WTC11 (cell line): ENCODE measurements around the gene PLA2G4A. TPM values are rescaled to one million over a fixed set of nuclear protein-coding genes. Genes with fewer than 3 reads are reported as not detected.

Experiments used
- ATAC-seq: fragments of 200-7000 bp; cut with Tn5 transposase; 2 replicates; pipeline ENCODE4 v1.10.0; 2021; ENCODE audit warnings: mild to moderate bottlenecking, moderate library complexity
- CTCF ChIA-PET: fragments of 300-600 bp; sonication (Branson Sonifier 250); formaldehyde crosslinking; loops from one replicate; lab custom pipeline; 2021; ENCODE audit warnings: antibody characterized with exemption; lab: Charles Lee
- POLR2A ChIA-PET: fragments of 350-600 bp; sonication (Branson Sonifier 250); formaldehyde crosslinking; loops from one replicate; lab custom pipeline; 2021; ENCODE audit warnings: antibody characterized with exemption; lab: Charles Lee
- DNase-seq: peaks from one replicate; pipeline ENCODE4 v3.0.0; 2021; ENCODE audit warnings: low spot score
- H3K27ac Mint-ChIP-seq: 2 replicates; pipeline ENCODE4 v1.8.0; 2021; ENCODE audit warnings: mixed read lengths
- H3K27me3 Mint-ChIP-seq: 2 replicates; pipeline ENCODE4 v1.8.0; 2021; ENCODE audit warnings: low read depth, mild to moderate bottlenecking, moderate library complexity, mixed read lengths
- H3K36me3 Mint-ChIP-seq: 2 replicates; pipeline ENCODE4 v1.8.0; 2021; ENCODE audit warnings: mixed read lengths
- H3K4me1 Mint-ChIP-seq: 2 replicates; pipeline ENCODE4 v1.8.0; 2022; ENCODE audit warnings: mixed read lengths
- H3K4me3 Mint-ChIP-seq: 2 replicates; pipeline ENCODE4 v1.8.0; 2021; ENCODE audit warnings: mild to moderate bottlenecking, moderate library complexity, mixed read lengths
- H3K9me3 Mint-ChIP-seq: 2 replicates; pipeline ENCODE4 v1.8.0; 2021; ENCODE audit warnings: mixed read lengths
- CBFB ChIP-seq: sonication (generic); formaldehyde crosslinking; IDR thresholded peaks from 2 replicates; pipeline ENCODE4 v1.8.1; 2022; ENCODE audit warnings: mild to moderate bottlenecking, low read depth, missing genetic modification reagents
- ETV6 ChIP-seq: sonication (generic); formaldehyde crosslinking; IDR thresholded peaks from 2 replicates; pipeline ENCODE4 v1.8.1; 2022; ENCODE audit warnings: mild to moderate bottlenecking, missing genetic modification reagents
- GRHL2 ChIP-seq: fragments of 250-450 bp; sonication (Bioruptor Pico); IDR thresholded peaks from 2 replicates; pipeline ENCODE4 v1.8.0; 2022; ENCODE audit warnings: mild to moderate bottlenecking, moderate library complexity; ENCODE audit not compliant: insufficient replicate concordance, severe bottlenecking
- JAZF1 ChIP-seq: fragments of 250-450 bp; sonication (Bioruptor Pico); IDR thresholded peaks from 2 replicates; pipeline ENCODE4 v1.9.0; 2021; ENCODE audit warnings: moderate library complexity, mild to moderate bottlenecking, inconsistent platforms
- NR1H2 ChIP-seq: sonication (generic); formaldehyde crosslinking; IDR thresholded peaks from 2 replicates; pipeline ENCODE4 v1.9.0; 2021; ENCODE audit warnings: mild to moderate bottlenecking, moderate library complexity, missing genetic modification reagents
- RELA ChIP-seq: sonication (generic); formaldehyde crosslinking; IDR thresholded peaks from 2 replicates; pipeline ENCODE4 v1.8.1; 2022; ENCODE audit warnings: missing genetic modification reagents, mild to moderate bottlenecking, borderline replicate concordance
- SMAD4 ChIP-seq: sonication (generic); formaldehyde crosslinking; IDR thresholded peaks from 2 replicates; pipeline ENCODE4 v1.8.0; 2022; ENCODE audit warnings: mild to moderate bottlenecking, missing genetic modification reagents
- SP1 ChIP-seq: sonication (generic); formaldehyde crosslinking; conservative IDR thresholded peaks from 2 replicates; pipeline ENCODE4 v1.8.1; 2022; ENCODE audit warnings: missing genetic modification reagents
- TP53 ChIP-seq: sonication (generic); formaldehyde crosslinking; IDR thresholded peaks from 2 replicates; pipeline ENCODE4 v1.8.1; 2023; ENCODE audit warnings: mild to moderate bottlenecking, missing genetic modification reagents
- ZBTB21 ChIP-seq: sonication (generic); formaldehyde crosslinking; IDR thresholded peaks from 2 replicates; pipeline ENCODE4 v1.8.1; 2023; ENCODE audit warnings: mild to moderate bottlenecking, missing genetic modification reagents, borderline replicate concordance
- ZNF121 ChIP-seq: sonication (generic); formaldehyde crosslinking; IDR thresholded peaks from 2 replicates; pipeline ENCODE4 v1.8.0; 2023; ENCODE audit warnings: missing genetic modification reagents
- ZNF219 ChIP-seq: sonication (generic); formaldehyde crosslinking; IDR thresholded peaks from 2 replicates; pipeline ENCODE4 v1.8.0; 2023; ENCODE audit warnings: missing genetic modification reagents, mild to moderate bottlenecking, borderline replicate concordance
- ZNF396 ChIP-seq: fragments of 250-450 bp; sonication (Bioruptor Pico); IDR thresholded peaks from 2 replicates; pipeline ENCODE4 v1.8.0; 2021; ENCODE audit warnings: mild to moderate bottlenecking, moderate library complexity, borderline replicate concordance
- ZNF423 ChIP-seq: fragments of 250-450 bp; sonication (Bioruptor Pico); IDR thresholded peaks from 2 replicates; pipeline ENCODE4 v2.1.2; 2022; ENCODE audit warnings: mild to moderate bottlenecking, moderate library complexity
- ZNF671 ChIP-seq: fragments of 250-450 bp; sonication (Bioruptor Pico); IDR thresholded peaks from 2 replicates; pipeline ENCODE4 v1.8.0; 2021; ENCODE audit warnings: mild to moderate bottlenecking
- total RNA-seq: library from RNA; stranded (reverse); gene quantifications from 3 replicates; pipeline ENCODE4 v1.2.3, GENCODE V29; 2021
- TF ChIP-seq, protein P1 (sequence below): fragments of 250-450 bp; sonication (Bioruptor Pico); IDR thresholded peaks from 2 replicates; pipeline ENCODE4 v2.1.2; 2022; ENCODE audit warnings: mild to moderate bottlenecking, moderate library complexity
- TF ChIP-seq, protein P2 (sequence below): sonication (generic); formaldehyde crosslinking; IDR thresholded peaks from 2 replicates; pipeline ENCODE4 v1.8.0; 2022; ENCODE audit warnings: mild to moderate bottlenecking, missing genetic modification reagents
- TF ChIP-seq, protein P3 (sequence below): fragments of 200-600 bp; IDR thresholded peaks from 2 replicates; pipeline ENCODE4 v1.8.0; 2022; ENCODE audit warnings: antibody characterized with exemption
- TF ChIP-seq, protein P4 (sequence below): sonication (generic); formaldehyde crosslinking; IDR thresholded peaks from 2 replicates; pipeline ENCODE4 v1.8.1; 2022; ENCODE audit warnings: low read depth, missing genetic modification reagents, borderline replicate concordance
- TF ChIP-seq, protein P5 (sequence below): sonication (generic); formaldehyde crosslinking; IDR thresholded peaks from 2 replicates; pipeline ENCODE4 v1.8.1; 2022; ENCODE audit warnings: low read depth, mild to moderate bottlenecking, moderate library complexity, missing genetic modification reagents, borderline replicate concordance

Gene PLA2G4A
- total RNA-seq, 1 experiment from 2014 or later, result 1.3 TPM

DNA sequence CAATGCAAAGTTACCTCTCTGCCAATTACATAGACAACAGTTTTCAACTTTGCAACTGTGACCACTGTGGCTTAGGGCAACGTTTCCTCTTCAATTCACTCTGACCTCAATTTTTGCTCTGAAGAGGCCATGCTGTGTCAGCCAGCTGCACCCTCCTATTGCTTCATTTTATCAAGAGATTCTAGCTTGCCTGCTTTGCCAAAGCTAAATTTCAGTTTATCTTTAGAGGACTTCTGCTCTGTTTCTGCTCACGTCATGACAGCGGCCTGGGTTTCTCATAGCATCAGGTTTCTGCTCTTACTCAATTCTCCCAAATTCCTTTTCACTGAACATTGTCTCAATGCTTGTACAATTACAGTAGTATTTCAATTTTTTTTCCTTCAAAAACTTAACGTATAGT lies 154.6 kb downstream of the PLA2G4A start:
- TF ChIP-seq ZNF121 (CRISPR knock-in tag), result no peak
- TF ChIP-seq, protein P1, sequence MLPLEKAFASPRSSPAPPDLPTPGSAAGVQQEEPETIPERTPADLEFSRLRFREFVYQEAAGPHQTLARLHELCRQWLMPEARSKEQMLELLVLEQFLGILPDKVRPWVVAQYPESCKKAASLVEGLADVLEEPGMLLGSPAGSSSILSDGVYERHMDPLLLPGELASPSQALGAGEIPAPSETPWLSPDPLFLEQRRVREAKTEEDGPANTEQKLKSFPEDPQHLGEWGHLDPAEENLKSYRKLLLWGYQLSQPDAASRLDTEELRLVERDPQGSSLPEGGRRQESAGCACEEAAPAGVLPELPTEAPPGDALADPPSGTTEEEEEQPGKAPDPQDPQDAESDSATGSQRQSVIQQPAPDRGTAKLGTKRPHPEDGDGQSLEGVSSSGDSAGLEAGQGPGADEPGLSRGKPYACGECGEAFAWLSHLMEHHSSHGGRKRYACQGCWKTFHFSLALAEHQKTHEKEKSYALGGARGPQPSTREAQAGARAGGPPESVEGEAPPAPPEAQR (CRISPR knock-in tag), result no peak
- Mint-ChIP-seq H3K27ac (no peak overlapping the region), H3K9me3 (no peaks in the 10 kb centered on the region), H3K4me3 (no peak overlapping the region), H3K36me3 (no peaks in the 10 kb centered on the region), H3K4me1 (peaks cover 18% of the 10 kb centered on the region), H3K27me3 (no peaks in the 10 kb centered on the region)
- ATAC-seq (no peak), DNase-seq (no peak)
- ChIA-PET CTCF (interaction anchor here (1.2 kb wide), 1 partner anchor 501 kb away, joined by 6 read pairs; no protein-coding TSS in a partner anchor), POLR2A (no interaction called here)

DNA sequence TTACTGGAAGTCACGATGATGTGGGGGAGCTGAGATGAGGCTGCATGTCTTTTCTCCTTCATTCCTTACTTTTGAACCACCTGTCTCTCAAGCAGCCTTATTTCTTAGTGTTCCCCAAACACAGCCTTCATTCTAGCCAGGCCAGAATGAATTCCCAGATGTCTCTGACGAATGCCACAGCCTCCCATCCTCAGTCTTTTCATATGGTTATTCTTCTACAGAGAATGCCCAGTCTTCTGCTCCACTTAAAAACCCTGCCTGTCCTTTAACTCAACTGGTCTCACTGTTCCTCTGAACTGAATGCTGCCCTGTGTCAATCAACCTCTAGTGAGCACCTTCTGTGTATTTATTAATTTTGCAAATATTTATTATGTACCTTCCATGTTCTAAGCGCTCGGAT lies 156.2 kb downstream of the PLA2G4A start:
- Mint-ChIP-seq H3K9me3 (no peaks in the 10 kb centered on the region), H3K27ac (peak overlapping the region; percentile 34; the same call in 1 of the 2 replicates), H3K27me3 (no peaks in the 10 kb centered on the region), H3K4me1 (peaks cover 18% of the 10 kb centered on the region), H3K36me3 (no peaks in the 10 kb centered on the region)
- no peak for DNase-seq
- ChIA-PET CTCF (no interaction called here), POLR2A (no interaction called here)
- no peak for TF ChIP-seq SP1 (CRISPR knock-in tag)
- no peak for TF ChIP-seq JAZF1 (CRISPR knock-in tag)
- TF ChIP-seq, protein P2, sequence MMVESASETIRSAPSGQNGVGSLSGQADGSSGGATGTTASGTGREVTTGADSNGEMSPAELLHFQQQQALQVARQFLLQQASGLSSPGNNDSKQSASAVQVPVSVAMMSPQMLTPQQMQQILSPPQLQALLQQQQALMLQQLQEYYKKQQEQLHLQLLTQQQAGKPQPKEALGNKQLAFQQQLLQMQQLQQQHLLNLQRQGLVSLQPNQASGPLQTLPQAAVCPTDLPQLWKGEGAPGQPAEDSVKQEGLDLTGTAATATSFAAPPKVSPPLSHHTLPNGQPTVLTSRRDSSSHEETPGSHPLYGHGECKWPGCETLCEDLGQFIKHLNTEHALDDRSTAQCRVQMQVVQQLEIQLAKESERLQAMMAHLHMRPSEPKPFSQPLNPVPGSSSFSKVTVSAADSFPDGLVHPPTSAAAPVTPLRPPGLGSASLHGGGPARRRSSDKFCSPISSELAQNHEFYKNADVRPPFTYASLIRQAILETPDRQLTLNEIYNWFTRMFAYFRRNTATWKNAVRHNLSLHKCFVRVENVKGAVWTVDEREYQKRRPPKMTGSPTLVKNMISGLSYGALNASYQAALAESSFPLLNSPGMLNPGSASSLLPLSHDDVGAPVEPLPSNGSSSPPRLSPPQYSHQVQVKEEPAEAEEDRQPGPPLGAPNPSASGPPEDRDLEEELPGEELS (CRISPR knock-in tag), result no peak
- TF ChIP-seq ZNF423, result no peak
- TF ChIP-seq, all 79 proteins: peak for 0
- no peak overlapping the region for H3K4me3 Mint-ChIP-seq
- ATAC-seq, result peak; percentile 94

DNA sequence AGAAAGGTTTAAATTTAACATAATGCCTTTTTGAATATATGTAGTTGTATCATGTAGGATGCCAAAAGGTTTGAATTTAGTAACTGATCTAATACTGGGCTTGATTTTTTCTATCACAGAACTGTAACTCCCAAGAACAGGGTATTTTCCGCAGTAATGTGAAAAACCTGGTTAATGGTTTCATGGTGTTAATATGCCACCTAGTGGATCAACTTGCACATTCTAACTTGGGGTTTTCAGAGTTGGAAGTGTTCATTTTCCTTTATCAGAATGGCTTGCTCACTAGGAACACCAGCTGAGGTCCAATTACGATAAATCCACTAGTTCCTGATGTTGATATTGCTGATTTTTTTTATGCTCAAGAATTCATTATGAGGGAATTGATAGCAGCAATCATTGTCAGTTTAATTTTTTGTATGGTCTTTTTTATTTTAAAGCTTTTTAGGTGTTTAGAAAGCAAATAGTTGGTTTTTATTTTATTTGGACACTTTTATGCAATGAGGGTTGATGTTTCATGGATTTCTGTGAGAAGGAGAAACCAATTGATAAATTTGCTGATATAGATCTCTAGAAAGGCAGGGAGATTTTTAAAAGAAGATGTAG lies 157.2 kb downstream of the PLA2G4A start:
- H3K9me3 Mint-ChIP-seq, result no peaks in the 10 kb centered on the region
- peaks cover 18% of the 10 kb centered on the region for H3K4me1 Mint-ChIP-seq
- POLR2A ChIA-PET, result no interaction called here
- DNase-seq, result no peak
- ATAC-seq, result peak; percentile 76
- H3K36me3 Mint-ChIP-seq, result no peaks in the 10 kb centered on the region
- no peak overlapping the region for H3K27ac Mint-ChIP-seq
- no peaks in the 10 kb centered on the region for H3K27me3 Mint-ChIP-seq
- no peak for TF ChIP-seq ZBTB21
- TF ChIP-seq ETV6, result no peak
- no peak for TF ChIP-seq SMAD4 (CRISPR knock-in tag)
- no peak for TF ChIP-seq ZNF219
- TF ChIP-seq, protein P3, sequence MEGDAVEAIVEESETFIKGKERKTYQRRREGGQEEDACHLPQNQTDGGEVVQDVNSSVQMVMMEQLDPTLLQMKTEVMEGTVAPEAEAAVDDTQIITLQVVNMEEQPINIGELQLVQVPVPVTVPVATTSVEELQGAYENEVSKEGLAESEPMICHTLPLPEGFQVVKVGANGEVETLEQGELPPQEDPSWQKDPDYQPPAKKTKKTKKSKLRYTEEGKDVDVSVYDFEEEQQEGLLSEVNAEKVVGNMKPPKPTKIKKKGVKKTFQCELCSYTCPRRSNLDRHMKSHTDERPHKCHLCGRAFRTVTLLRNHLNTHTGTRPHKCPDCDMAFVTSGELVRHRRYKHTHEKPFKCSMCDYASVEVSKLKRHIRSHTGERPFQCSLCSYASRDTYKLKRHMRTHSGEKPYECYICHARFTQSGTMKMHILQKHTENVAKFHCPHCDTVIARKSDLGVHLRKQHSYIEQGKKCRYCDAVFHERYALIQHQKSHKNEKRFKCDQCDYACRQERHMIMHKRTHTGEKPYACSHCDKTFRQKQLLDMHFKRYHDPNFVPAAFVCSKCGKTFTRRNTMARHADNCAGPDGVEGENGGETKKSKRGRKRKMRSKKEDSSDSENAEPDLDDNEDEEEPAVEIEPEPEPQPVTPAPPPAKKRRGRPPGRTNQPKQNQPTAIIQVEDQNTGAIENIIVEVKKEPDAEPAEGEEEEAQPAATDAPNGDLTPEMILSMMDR, result peak; percentile 50
- TF ChIP-seq TP53 (CRISPR knock-in tag), result no peak
- TF ChIP-seq, protein P4, sequence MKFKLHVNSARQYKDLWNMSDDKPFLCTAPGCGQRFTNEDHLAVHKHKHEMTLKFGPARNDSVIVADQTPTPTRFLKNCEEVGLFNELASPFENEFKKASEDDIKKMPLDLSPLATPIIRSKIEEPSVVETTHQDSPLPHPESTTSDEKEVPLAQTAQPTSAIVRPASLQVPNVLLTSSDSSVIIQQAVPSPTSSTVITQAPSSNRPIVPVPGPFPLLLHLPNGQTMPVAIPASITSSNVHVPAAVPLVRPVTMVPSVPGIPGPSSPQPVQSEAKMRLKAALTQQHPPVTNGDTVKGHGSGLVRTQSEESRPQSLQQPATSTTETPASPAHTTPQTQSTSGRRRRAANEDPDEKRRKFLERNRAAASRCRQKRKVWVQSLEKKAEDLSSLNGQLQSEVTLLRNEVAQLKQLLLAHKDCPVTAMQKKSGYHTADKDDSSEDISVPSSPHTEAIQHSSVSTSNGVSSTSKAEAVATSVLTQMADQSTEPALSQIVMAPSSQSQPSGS (CRISPR knock-in tag), result no peak
- no peak overlapping the region for H3K4me3 Mint-ChIP-seq
- CTCF ChIA-PET, result interaction anchor here (0.6 to 2.8 kb wide), 4 partner anchors 294 to 504 kb away, joined by 3 to 16 read pairs (median 9); partner anchors contain the start of gene PTGS2

DNA sequence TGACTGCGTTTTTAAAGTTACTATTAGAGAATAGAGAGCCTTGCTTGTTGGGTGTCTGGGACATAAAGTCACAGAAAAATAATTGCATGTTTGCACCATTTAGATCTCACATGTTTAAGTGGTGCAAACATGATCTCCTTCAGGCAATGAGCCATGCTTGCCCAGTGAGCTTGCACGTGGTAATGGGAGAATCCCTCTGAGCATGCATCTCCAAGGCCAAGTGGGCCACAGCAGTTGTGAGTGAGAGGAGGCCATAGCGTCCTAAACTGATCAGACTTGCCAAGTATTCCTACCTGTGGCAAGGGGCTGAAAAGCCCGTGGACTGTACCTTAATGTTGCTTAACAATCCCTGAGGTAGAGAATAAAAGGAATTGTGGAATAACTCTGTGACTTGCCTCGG lies 158.3 kb downstream of the PLA2G4A start:
- H3K4me3 Mint-ChIP-seq, result no peak overlapping the region
- H3K9me3 Mint-ChIP-seq, result no peaks in the 10 kb centered on the region
- POLR2A ChIA-PET, result no interaction called here
- TF ChIP-seq CBFB (no peak), ZNF396 (CRISPR knock-in tag) (no peak), GRHL2 (no peak), ZNF671 (CRISPR knock-in tag) (no peak), RELA (CRISPR knock-in tag) (no peak), NR1H2 (CRISPR knock-in tag) (no peak), ZNF219 (no peak)
- TF ChIP-seq, protein P5, sequence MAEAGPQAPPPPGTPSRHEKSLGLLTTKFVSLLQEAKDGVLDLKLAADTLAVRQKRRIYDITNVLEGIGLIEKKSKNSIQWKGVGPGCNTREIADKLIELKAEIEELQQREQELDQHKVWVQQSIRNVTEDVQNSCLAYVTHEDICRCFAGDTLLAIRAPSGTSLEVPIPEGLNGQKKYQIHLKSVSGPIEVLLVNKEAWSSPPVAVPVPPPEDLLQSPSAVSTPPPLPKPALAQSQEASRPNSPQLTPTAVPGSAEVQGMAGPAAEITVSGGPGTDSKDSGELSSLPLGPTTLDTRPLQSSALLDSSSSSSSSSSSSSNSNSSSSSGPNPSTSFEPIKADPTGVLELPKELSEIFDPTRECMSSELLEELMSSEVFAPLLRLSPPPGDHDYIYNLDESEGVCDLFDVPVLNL, result no peak

More for the DNA sequence above, 158.3 kb downstream of the PLA2G4A start:
- no peak for ATAC-seq
- Mint-ChIP-seq H3K27me3 (no peaks in the 10 kb centered on the region), H3K27ac (no peak overlapping the region), H3K4me1 (peaks cover 18% of the 10 kb centered on the region), H3K36me3 (no peaks in the 10 kb centered on the region)
- CTCF ChIA-PET, result interaction anchor here (0.6 to 2.8 kb wide), 6 partner anchors 20 to 505 kb away, joined by 3 to 16 read pairs (median 6); partner anchors contain the start of gene PTGS2
- DNase-seq, result no peak
